Myometrial cell (primary cell): ENCODE data around the gene SGCG. TPM values are rescaled to one million over a fixed set of nuclear protein-coding genes. Genes with fewer than 3 reads are reported as not detected.

Source experiments
- total RNA-seq: library from RNA; depleted of rRNA; stranded (reverse); fragments of >200 nt; gene quantifications from 2 replicates; pipeline ENCODE4 v1.2.3, GENCODE V29; 2015

SGCG gene, protein sequence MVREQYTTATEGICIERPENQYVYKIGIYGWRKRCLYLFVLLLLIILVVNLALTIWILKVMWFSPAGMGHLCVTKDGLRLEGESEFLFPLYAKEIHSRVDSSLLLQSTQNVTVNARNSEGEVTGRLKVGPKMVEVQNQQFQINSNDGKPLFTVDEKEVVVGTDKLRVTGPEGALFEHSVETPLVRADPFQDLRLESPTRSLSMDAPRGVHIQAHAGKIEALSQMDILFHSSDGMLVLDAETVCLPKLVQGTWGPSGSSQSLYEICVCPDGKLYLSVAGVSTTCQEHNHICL
- not detected in 2 replicates for total RNA-seq

DNA sequence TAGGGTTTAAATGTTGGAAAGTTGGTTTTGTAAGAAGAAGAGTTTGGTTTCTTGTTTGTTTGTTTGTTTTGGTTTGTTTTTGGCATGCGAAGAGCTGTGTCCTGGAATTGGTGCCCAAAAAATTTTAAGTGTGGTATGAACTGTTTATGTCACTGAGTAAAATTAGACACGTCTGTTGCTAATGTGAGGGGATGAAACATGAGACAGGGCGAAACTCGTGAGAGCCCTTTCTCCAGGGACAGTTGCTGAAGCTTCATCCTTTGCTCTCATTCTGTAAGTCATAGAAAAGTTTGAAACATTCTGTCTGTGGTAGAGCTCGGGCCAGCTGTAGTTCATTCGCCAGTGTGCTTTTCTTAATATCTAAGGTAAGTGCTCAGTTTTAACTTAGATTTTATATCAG lies at the start of gene SGCG:
Gene SGCG, plus strand, starts transcription at position 269 of the 400 bp plus-strand sequence. CDS start 22,716 bp downstream, outside the sequence.

